Endodermal cell (in vitro differentiated cells): ENCODE results near the gene PCP4L1. TPM values are rescaled to one million over a fixed set of nuclear protein-coding genes. Genes with fewer than 3 reads are reported as not detected.

Experiments
- DNase-seq: peaks from one replicate; pipeline ENCODE4 v3.0.0-alpha.2; 2017
- H3K27ac ChIP-seq: 2 replicates; pipeline ENCODE4 v1.5.1; 2013; ENCODE audit warnings: mild to moderate bottlenecking, low read depth, low read length, moderate library complexity
- H3K27me3 ChIP-seq: 2 replicates; pipeline ENCODE4 v1.6.1; 2013; ENCODE audit warnings: mild to moderate bottlenecking, low read length, moderate library complexity; ENCODE audit not compliant: insufficient read depth, control insufficient read depth, poor library complexity, severe bottlenecking
- H3K36me3 ChIP-seq: 2 replicates; pipeline ENCODE4 v1.7.0; 2013; ENCODE audit warnings: mild to moderate bottlenecking, low read length, moderate library complexity; ENCODE audit not compliant: control insufficient read depth, insufficient read depth
- H3K4me1 ChIP-seq: one replicate; pipeline ENCODE4 v1.7.0; 2013; ENCODE audit warnings: low read length; ENCODE audit not compliant: control insufficient read depth, insufficient read depth
- H3K4me3 ChIP-seq: 2 replicates; pipeline ENCODE4 v1.5.1; 2013; ENCODE audit warnings: mild to moderate bottlenecking, low read length, moderate library complexity
- H3K9ac ChIP-seq: 2 replicates; pipeline ENCODE4 v1.6.1; 2013; ENCODE audit warnings: mild to moderate bottlenecking, low read length, moderate library complexity; ENCODE audit not compliant: poor library complexity, severe bottlenecking; ENCODE audit errors: extremely low read depth
- H3K9me3 ChIP-seq: 2 replicates; pipeline ENCODE4 v1.6.1; 2013; ENCODE audit warnings: mild to moderate bottlenecking, low read length, moderate library complexity; ENCODE audit not compliant: control insufficient read depth
- H3K27ac Mint-ChIP-seq: 2 replicates; pipeline ENCODE4 v1.8.0; 2020; ENCODE audit warnings: mixed read lengths
- H3K27me3 Mint-ChIP-seq: 2 replicates; pipeline ENCODE4 v1.8.0; 2021; ENCODE audit warnings: mild to moderate bottlenecking, mixed read lengths; ENCODE audit not compliant: insufficient read depth
- H3K36me3 Mint-ChIP-seq: 2 replicates; pipeline ENCODE4 v1.8.0; 2020; ENCODE audit warnings: low read depth, mixed read lengths
- H3K4me1 Mint-ChIP-seq: 2 replicates; pipeline ENCODE4 v1.8.0; 2020; ENCODE audit warnings: mixed read lengths
- H3K4me3 Mint-ChIP-seq: 2 replicates; pipeline ENCODE4 v1.8.0; 2020; ENCODE audit warnings: mild to moderate bottlenecking, moderate library complexity, mixed read lengths
- H3K9me3 Mint-ChIP-seq: 2 replicates; pipeline ENCODE4 v1.8.0; 2020; ENCODE audit warnings: mild to moderate bottlenecking, mixed read lengths
- WGBS, 2 experiments: methylation state at CpG; one replicate each; pipeline versions ENCODE4 v1.1.5 to v1.1.7; 2013; ENCODE audit warnings: missing lambda C conversion rate in 2 of 2, mixed read lengths in 1 of 2; ENCODE audit not compliant: insufficient coverage in 1 of 2, insufficient read length in 1 of 2; 5-methylcytosine and 5-hydroxymethylcytosine counted together
- total RNA-seq, 2 donors: library from RNA; stranded (reverse); fragmentation: NEBNext Ultra II Directional in 1 of 2; extraction: Animal tissue kit (Norgen Biotek cat#: 25700) in 1 of 2; gene quantifications; 2 replicates in 1 of 2; 3 replicates in 1 of 2; pipeline ENCODE4 v1.2.1, GENCODE V29; 2021
- TF ChIP-seq, protein P1 (sequence below): fragments of 200-600 bp; sonication (generic); conservative IDR thresholded peaks from 2 replicates; pipeline ENCODE4 v1.5.0; 2021; ENCODE audit warnings: antibody characterized with exemption, mild to moderate bottlenecking

The PCP4L1 gene
- total RNA-seq, 2 donors from 2014 or later = 4.0 to 11.3 TPM

DNA sequence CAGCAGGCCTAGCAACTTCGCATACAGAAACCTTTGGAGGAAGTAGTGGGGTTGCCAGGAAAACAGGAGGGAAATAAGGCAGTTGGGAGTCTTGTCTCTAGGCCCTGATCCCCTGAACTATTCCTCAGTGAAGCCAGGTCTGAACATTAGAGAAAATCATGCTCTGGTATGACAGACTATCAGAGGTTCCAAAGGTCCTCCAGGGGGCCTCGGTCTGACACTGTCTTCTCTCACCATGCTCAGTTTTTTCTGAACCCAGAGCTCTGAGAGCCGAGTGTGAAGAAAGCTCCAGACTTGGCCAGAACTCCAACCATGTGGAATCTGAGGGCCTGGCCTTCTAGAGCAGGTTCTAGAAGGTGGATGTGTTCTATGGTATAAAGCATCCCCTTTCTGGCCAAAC is 28.6 kb upstream of the PCP4L1 start:
- Histone ChIP-seq H3K9me3 (no peaks in the 10 kb centered on the region), H3K4me3 (no peak overlapping the region), H3K36me3 (peaks cover 14% of the 10 kb centered on the region), H3K27me3 (no peaks in the 10 kb centered on the region), H3K9ac (no peak overlapping the region), H3K4me1 (peaks cover 6% of the 10 kb centered on the region), H3K27ac (no peak overlapping the region)
- Mint-ChIP-seq H3K36me3 (peaks cover 12% of the 10 kb centered on the region), H3K4me3 (no peak overlapping the region), H3K4me1 (peaks cover 23% of the 10 kb centered on the region), H3K27me3 (no peaks in the 10 kb centered on the region), H3K27ac (no peak overlapping the region), H3K9me3 (no peaks in the 10 kb centered on the region)
- TF ChIP-seq, protein P1, sequence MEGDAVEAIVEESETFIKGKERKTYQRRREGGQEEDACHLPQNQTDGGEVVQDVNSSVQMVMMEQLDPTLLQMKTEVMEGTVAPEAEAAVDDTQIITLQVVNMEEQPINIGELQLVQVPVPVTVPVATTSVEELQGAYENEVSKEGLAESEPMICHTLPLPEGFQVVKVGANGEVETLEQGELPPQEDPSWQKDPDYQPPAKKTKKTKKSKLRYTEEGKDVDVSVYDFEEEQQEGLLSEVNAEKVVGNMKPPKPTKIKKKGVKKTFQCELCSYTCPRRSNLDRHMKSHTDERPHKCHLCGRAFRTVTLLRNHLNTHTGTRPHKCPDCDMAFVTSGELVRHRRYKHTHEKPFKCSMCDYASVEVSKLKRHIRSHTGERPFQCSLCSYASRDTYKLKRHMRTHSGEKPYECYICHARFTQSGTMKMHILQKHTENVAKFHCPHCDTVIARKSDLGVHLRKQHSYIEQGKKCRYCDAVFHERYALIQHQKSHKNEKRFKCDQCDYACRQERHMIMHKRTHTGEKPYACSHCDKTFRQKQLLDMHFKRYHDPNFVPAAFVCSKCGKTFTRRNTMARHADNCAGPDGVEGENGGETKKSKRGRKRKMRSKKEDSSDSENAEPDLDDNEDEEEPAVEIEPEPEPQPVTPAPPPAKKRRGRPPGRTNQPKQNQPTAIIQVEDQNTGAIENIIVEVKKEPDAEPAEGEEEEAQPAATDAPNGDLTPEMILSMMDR = peak; percentile 73
- peak; percentile 70 for DNase-seq
- WGBS, 2 experiments = 84 to 94% methylated on average over 3 of the region's 3 CpGs

DNA sequence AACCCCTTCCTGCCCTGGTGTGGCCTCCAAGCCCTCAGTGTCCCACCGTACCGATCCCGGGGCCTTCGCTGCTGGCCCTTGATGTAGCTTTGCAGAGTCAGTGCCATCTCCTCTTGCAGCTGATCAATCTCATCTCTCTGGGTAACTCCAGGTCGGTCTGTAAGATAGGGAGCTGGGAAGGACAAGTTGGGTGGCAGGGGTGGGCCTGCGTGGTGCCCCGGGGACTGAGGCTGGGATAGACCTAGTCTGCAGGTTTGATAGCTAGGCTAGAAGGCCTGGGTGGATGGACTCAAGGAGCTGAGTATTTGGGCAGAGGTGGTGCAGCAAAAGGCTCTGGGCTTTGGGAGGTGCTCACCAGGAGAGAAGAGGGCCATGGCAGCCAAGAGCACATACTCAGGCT is 27.8 kb upstream of the PCP4L1 start:
- Mint-ChIP-seq H3K4me1 (peaks cover 16% of the 10 kb centered on the region), H3K4me3 (no peak overlapping the region), H3K9me3 (no peaks in the 10 kb centered on the region), H3K36me3 (peaks cover 12% of the 10 kb centered on the region), H3K27ac (no peak overlapping the region), H3K27me3 (no peaks in the 10 kb centered on the region)
- no peak overlapping the region for H3K27ac ChIP-seq
- no peak overlapping the region for H3K4me3 ChIP-seq
- DNase-seq = no peak
- no peaks in the 10 kb centered on the region for H3K9me3 ChIP-seq
- H3K4me1 ChIP-seq = no peaks in the 10 kb centered on the region
- TF ChIP-seq, protein P1 = no peak
- no peaks in the 10 kb centered on the region for H3K27me3 ChIP-seq
- peaks cover 14% of the 10 kb centered on the region for H3K36me3 ChIP-seq
- 97 to 100% methylated on average over 3 to 7 of the region's 7 CpGs for WGBS, 2 experiments
- no peak overlapping the region for H3K9ac ChIP-seq

DNA sequence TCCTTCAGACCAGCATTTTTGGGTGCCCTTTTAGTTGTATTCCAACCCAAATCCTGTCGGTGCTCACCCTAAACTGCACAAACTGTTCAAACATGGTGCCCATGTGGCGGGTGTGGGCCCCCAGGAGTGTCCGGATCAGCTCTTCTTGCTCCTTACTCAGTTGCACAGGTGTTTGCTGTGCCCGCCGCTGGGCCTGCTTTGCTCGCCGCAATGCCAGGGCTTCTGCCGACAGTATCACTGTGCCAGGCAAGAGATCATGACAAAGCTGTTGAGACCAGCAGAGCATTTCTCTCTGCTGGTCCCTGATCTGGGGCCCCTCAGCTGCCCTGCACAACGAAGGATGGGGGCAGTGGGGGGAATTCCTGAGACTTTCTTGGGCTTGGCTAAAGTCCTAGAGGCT is 25.4 kb upstream of the PCP4L1 start:
- H3K27me3 ChIP-seq = no peaks in the 10 kb centered on the region
- H3K36me3 Mint-ChIP-seq = peaks cover 10% of the 10 kb centered on the region
- 92 to 95% methylated on average over 7 to 9 of the region's 9 CpGs for WGBS, 2 experiments
- H3K9me3 ChIP-seq = no peaks in the 10 kb centered on the region
- H3K4me3 Mint-ChIP-seq = no peak overlapping the region
- no peak for DNase-seq
- peaks cover 11% of the 10 kb centered on the region for H3K36me3 ChIP-seq
- H3K4me1 Mint-ChIP-seq = peaks cover 2% of the 10 kb centered on the region
- H3K4me3 ChIP-seq = no peak overlapping the region
- no peak overlapping the region for H3K27ac Mint-ChIP-seq
- H3K9me3 Mint-ChIP-seq = no peaks in the 10 kb centered on the region
- H3K4me1 ChIP-seq = no peaks in the 10 kb centered on the region
- H3K27me3 Mint-ChIP-seq = no peaks in the 10 kb centered on the region
- TF ChIP-seq, protein P1 = no peak
- H3K9ac ChIP-seq = no peak overlapping the region
- no peak overlapping the region for H3K27ac ChIP-seq
